A549 treated with Mapracorat at 1 μM for 4 hours (cell line): ENCODE measurements around the gene ENPP4. TPM values are rescaled to one million over a fixed set of nuclear protein-coding genes. Genes with fewer than 3 reads are reported as not detected.

Experiments
- total RNA-seq: library from RNA; stranded (reverse); fragments of 200-300 nt; extraction: Qiagen RNA extraction; gene quantifications from 5 replicates; pipeline ENCODE4 v1.2.3, GENCODE V29; 2022

ENPP4 gene
- total RNA-seq: 0.19 to 0.29 TPM (median 0.23 TPM) in 5 replicates

GRCh38 chr6:46129629-46130511 is at the start of gene ENPP4:
Gene ENPP4, plus strand, starts transcription at chr6:46129989. Its CDS starts 9,595 bp downstream, at chr6:46139584.

GRCh38 chr6:46170357-46171289 is 40.8 kb downstream of the ENPP4 start, which contains the start of gene ENPP5:
Gene ENPP5, minus strand, starts transcription at chr6:46170980. Its CDS starts 2,718 bp downstream, at chr6:46168262.

Other genes with a start within 250 kb of the ENPP4 start
- gene CLIC5, start 114.1 kb upstream of the ENPP4 start, total RNA-seq: not detected in 5 replicates
- not detected in 5 replicates for gene ENPP5, start 41.0 kb downstream of the ENPP4 start, total RNA-seq